Astrocyte (in vitro differentiated cells and primary cell): ENCODE measurements around the gene GLRB.

ENCODE experiments used
- EZH2 ChIP-seq: IDR thresholded peaks from 2 replicates; pipeline ENCODE4 v1.6.1; 2012; ENCODE audit warnings: mild to moderate bottlenecking, low read length, inconsistent platforms; ENCODE audit not compliant: insufficient read depth
- TF ChIP-seq, protein P1 (sequence below): IDR thresholded peaks from 2 replicates; pipeline ENCODE4 v1.5.1; 2011; ENCODE audit warnings: low read depth, mild to moderate bottlenecking, inconsistent platforms, low read length, moderate library complexity; ENCODE audit not compliant: insufficient read depth

DNA sequence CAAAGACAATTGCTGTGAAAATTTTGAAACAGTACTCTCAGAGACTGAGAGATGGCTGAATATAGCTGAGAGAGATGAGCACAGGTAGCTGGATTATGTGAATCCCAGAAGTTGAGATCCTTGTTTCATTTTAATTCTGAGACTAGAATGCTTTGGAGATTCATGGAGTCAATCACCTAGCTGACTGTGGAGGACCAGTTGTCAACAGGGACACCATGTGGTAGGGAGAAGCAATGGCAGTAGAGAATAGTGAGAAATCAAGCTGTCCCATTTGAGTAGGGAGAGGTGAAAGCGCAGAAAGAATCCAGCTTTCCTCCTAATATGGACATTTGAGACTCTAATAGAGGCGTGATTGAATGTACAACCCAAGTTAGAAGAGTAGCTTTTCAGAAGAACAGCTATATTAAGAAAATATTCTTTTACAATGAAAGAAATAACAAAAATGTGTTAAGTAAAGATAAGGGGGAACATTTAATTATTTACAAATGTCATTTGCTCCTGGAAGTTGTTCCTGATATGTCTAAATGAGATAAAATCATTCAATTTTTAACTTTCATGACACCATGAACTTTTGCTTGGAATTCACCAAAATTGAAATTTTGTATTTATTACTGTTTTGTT is 30.3 kb upstream of the GLRB start:
- TF ChIP-seq, protein P1, sequence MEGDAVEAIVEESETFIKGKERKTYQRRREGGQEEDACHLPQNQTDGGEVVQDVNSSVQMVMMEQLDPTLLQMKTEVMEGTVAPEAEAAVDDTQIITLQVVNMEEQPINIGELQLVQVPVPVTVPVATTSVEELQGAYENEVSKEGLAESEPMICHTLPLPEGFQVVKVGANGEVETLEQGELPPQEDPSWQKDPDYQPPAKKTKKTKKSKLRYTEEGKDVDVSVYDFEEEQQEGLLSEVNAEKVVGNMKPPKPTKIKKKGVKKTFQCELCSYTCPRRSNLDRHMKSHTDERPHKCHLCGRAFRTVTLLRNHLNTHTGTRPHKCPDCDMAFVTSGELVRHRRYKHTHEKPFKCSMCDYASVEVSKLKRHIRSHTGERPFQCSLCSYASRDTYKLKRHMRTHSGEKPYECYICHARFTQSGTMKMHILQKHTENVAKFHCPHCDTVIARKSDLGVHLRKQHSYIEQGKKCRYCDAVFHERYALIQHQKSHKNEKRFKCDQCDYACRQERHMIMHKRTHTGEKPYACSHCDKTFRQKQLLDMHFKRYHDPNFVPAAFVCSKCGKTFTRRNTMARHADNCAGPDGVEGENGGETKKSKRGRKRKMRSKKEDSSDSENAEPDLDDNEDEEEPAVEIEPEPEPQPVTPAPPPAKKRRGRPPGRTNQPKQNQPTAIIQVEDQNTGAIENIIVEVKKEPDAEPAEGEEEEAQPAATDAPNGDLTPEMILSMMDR: peak; percentile 96
- TF ChIP-seq EZH2: no peak
